Activated CD4-positive, alpha-beta T cell treated with anti-CD3 and anti-CD28 coated beads, Interleukin-2, amount 10 ng/mL, durations not matched to agents 24 days and 14 days (primary cell): ENCODE data around the gene PEMT. TPM values are rescaled to one million over a fixed set of nuclear protein-coding genes. Genes with fewer than 3 reads are reported as not detected.

Experiments
- DNase-seq: peaks from one replicate; pipeline ENCODE4 v3.0.0; 2022
- H3K27ac Mint-ChIP-seq: one replicate; pipeline ENCODE4 v1.8.0; 2022; ENCODE audit warnings: mild to moderate bottlenecking, mixed read lengths
- H3K27me3 Mint-ChIP-seq: one replicate; pipeline ENCODE4 v1.8.0; 2022; ENCODE audit warnings: mixed read lengths
- H3K36me3 Mint-ChIP-seq: one replicate; pipeline ENCODE4 v1.8.0; 2022; ENCODE audit warnings: low read depth, mild to moderate bottlenecking, mixed read lengths
- H3K4me1 Mint-ChIP-seq: one replicate; pipeline ENCODE4 v1.8.0; 2021; ENCODE audit warnings: mixed read lengths
- H3K4me3 Mint-ChIP-seq: one replicate; pipeline ENCODE4 v1.8.0; 2022; ENCODE audit warnings: mild to moderate bottlenecking, moderate library complexity, mixed read lengths
- H3K9me3 Mint-ChIP-seq: one replicate; pipeline ENCODE4 v1.8.0; 2021; ENCODE audit warnings: mixed read lengths
- intact Hi-C: fragments of 100-400 bp; cut with micrococcal nuclease; formaldehyde crosslinking; loops from one replicate; pipeline ENCODE4 v1.15.1; 2023
- total RNA-seq: library from RNA; stranded (reverse); gene quantifications from 2 replicates; pipeline ENCODE4 v1.2.3, GENCODE V29; 2022

PEMT gene
- total RNA-seq, 1 donor from 2014 or later = 45.5 TPM

DNA sequence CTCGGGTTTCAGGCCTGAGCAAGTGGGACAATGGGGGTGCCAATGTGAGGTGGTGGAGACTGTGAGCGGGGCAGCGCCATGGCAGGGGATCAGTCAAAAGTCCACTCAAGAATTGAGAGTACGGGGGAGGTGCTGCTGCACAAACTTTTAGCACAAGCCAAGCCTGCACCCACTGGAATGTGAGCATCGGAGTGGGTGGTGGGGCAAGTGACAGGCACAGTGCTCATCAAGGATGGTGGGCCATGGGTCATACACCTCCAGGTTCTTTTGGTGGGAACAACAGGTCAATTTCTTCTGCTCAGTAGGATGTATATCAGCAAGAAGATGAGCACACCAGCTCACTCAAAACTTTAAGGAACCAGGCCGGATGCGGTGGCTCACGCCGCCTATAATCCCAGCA is 32.4 kb upstream of the PEMT start:
- intact Hi-C loops = no loop called here
- no peak overlapping the region for H3K4me3 Mint-ChIP-seq
- no peaks in the 10 kb centered on the region for H3K36me3 Mint-ChIP-seq
- peaks cover 7% of the 10 kb centered on the region for H3K27me3 Mint-ChIP-seq
- no peaks in the 10 kb centered on the region for H3K9me3 Mint-ChIP-seq
- H3K27ac Mint-ChIP-seq = no peak overlapping the region
- peaks cover 8% of the 10 kb centered on the region for H3K4me1 Mint-ChIP-seq
- DNase-seq = no peak

DNA sequence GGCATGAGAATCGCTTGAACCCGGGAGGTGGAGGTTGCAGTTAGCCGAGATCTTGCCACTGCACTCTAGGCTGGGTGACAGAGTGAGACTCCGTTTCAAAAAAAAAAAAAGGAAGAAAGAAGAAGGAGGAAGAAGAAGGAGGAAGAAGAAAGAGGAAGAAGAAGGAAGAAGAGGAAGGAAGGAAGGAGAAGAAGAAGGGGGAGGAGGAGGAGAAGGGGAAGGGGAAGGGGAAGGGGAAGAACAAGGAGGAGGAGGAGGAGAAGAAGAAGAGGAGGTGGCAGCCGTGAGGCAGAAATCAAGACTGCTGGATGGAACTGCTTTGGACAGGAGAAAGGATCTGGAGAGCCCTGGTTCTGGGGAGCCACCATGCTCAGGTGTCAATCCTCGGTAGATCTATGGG is 29.7 kb upstream of the PEMT start:
- no peak overlapping the region for H3K4me3 Mint-ChIP-seq
- intact Hi-C loops = no loop called here
- no peaks in the 10 kb centered on the region for H3K36me3 Mint-ChIP-seq
- peaks cover 7% of the 10 kb centered on the region for H3K27me3 Mint-ChIP-seq
- no peaks in the 10 kb centered on the region for H3K9me3 Mint-ChIP-seq
- peaks cover 3% of the 10 kb centered on the region for H3K4me1 Mint-ChIP-seq
- no peak overlapping the region for H3K27ac Mint-ChIP-seq
- DNase-seq = no peak

DNA sequence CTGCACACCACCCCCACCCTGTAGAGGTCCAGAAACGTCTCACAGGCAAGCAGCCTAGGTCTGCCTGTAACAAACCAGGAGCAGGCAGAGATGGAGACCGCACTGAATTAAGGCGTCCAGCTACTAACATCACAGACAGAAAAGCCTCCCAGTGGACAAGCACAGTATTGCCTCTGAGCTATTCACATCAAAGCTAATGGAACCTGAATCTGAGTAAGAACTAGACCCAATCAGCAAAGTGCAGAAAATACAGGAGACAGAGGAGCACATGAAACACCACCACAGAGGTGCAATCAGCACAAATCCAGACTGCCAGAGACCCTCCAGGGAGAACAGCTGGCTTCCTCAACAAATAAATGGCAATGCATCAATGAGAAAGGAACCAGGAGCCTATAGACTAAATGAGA is 22.2 kb upstream of the PEMT start:
- intact Hi-C loops = loop anchor here (2.0 kb wide), 1 partner anchor 117 kb away; the partner anchor contains the start of gene RASD1
- DNase-seq = peak; percentile 84
- peaks cover 3% of the 10 kb centered on the region for H3K9me3 Mint-ChIP-seq
- peaks cover 2% of the 10 kb centered on the region for H3K4me1 Mint-ChIP-seq
- no peaks in the 10 kb centered on the region for H3K27me3 Mint-ChIP-seq
- H3K36me3 Mint-ChIP-seq = no peaks in the 10 kb centered on the region
- no peak overlapping the region for H3K4me3 Mint-ChIP-seq
- no peak overlapping the region for H3K27ac Mint-ChIP-seq

DNA sequence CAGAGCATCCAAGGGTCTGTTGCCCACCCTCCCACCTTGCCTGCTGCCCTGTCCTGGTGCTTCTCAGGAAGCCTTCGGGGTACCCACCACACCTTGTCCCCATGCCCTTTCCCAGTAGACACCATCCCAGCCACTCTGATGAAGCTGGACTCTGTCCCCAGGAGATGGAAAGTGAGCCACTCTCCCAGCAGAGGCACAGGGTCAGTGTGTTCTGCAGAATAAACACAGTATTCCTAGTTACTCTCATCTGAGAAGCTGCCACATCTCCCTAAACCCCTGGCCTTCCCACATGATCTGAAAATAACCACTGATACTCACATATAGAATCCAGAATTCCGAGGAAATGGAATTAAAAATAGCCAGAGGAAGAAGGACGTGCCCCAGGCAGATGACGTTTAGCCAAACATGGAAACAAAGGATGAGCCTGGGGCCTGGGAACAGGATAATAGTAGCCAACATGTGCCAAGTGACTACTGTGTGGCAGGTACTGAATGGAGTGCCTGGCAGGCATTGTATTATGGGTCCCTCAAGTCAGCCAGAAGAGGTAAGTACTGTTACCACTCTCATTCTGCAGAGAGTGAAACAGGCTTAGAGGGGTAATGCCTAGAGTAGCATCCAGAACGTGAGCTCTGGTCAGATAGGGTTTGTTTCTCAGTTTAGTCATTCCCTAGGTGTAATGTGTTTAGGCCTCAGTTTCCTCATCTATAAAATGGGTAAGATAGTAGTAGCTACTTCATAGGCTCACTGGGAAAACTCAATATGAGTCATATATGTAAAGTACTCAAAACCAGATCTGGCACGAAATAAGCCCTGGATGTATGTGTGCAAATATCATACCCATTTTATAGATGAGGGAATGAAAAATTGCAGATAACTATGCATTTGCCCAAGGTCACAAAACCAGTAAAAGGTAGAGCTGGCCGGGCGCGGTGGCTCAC is 20.8 kb upstream of the PEMT start:
- peaks cover 2% of the 10 kb centered on the region for H3K4me1 Mint-ChIP-seq
- no peaks in the 10 kb centered on the region for H3K36me3 Mint-ChIP-seq
- no peak overlapping the region for H3K4me3 Mint-ChIP-seq
- DNase-seq = no peak
- no peak overlapping the region for H3K27ac Mint-ChIP-seq
- H3K27me3 Mint-ChIP-seq = no peaks in the 10 kb centered on the region
- peaks cover 3% of the 10 kb centered on the region for H3K9me3 Mint-ChIP-seq
- intact Hi-C loops = loop anchor here (2.0 kb wide), 1 partner anchor 116 kb away; the partner anchor contains the start of gene RASD1

DNA sequence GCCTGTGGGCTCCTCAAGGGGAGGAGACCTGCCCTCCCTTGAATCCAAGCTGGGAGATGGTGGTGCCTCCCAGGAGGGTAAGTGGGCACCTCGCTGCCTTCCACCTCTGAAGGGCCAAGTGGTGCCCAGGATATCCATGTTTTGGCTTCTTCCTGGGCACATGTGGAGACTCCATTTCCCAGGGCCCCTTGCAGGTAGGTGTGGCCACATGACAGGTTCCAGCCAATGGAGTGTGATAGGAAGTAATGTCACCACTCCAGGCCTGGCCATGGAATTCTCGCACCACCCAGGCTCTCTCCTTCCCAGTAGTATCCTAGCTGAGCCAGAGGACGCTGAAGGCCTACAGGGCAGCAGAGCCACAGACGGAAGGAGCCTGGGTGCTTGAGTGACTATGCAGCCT is 17.6 kb upstream of the PEMT start:
- H3K4me1 Mint-ChIP-seq = peaks cover 2% of the 10 kb centered on the region
- no peaks in the 10 kb centered on the region for H3K27me3 Mint-ChIP-seq
- peaks cover 3% of the 10 kb centered on the region for H3K9me3 Mint-ChIP-seq
- H3K36me3 Mint-ChIP-seq = no peaks in the 10 kb centered on the region
- intact Hi-C loops = no loop called here
- H3K4me3 Mint-ChIP-seq = no peak overlapping the region
- no peak for DNase-seq
- H3K27ac Mint-ChIP-seq = no peak overlapping the region

DNA sequence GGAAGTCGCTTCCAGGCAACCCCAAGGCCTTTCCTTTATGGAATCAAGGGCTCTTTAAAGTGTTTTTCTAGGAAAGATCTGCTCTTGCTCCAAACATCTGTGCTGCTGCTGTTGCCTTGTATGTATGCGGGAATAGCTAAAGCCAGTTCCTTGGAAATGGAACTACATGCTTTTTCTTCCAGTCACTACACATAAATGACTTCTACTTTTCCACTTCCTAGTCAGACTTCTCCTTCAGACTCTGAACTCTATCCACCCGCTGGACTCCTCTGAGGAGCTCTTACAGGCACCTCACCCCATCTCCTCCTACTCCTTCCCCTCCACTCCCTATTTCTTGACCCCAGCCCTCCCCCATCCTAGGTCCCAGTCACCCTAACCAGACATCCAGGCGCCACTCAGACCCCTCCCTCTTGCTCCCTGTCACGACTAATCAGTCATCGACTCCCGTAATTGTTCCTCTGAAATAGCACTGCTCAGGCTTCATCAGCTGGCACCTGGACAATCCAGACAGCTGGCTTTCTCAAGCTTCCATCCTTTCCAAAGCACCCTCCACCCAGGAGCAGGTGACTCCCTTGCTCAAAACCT is 15.0 kb upstream of the PEMT start:
- Mint-ChIP-seq H3K27ac (no peak overlapping the region), H3K36me3 (no peaks in the 10 kb centered on the region), H3K4me3 (no peak overlapping the region), H3K4me1 (no peaks in the 10 kb centered on the region), H3K27me3 (no peaks in the 10 kb centered on the region), H3K9me3 (no peaks in the 10 kb centered on the region)
- intact Hi-C loops = no loop called here
- DNase-seq = no peak

DNA sequence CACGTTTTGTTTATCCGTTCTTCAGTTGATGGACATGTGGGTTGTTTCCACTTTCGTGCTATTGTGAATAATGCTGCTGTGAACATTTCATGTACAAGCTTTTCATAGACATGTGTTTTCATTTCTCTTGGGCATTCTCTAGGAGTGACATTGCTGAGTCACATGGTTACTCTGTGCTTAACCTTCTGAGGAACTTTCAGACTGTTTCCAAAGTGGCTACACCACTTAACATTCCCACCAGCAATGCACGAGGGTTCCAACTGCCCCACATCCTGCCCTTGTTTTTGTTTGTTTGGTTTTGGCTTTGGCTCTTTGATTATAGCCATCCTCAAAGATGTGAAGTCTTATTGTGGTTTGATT is 14.2 kb upstream of the PEMT start:
- intact Hi-C loops = no loop called here
- no peaks in the 10 kb centered on the region for H3K4me1 Mint-ChIP-seq
- no peak overlapping the region for H3K4me3 Mint-ChIP-seq
- H3K36me3 Mint-ChIP-seq = no peaks in the 10 kb centered on the region
- H3K27ac Mint-ChIP-seq = no peak overlapping the region
- no peaks in the 10 kb centered on the region for H3K27me3 Mint-ChIP-seq
- no peak for DNase-seq
- no peaks in the 10 kb centered on the region for H3K9me3 Mint-ChIP-seq

DNA sequence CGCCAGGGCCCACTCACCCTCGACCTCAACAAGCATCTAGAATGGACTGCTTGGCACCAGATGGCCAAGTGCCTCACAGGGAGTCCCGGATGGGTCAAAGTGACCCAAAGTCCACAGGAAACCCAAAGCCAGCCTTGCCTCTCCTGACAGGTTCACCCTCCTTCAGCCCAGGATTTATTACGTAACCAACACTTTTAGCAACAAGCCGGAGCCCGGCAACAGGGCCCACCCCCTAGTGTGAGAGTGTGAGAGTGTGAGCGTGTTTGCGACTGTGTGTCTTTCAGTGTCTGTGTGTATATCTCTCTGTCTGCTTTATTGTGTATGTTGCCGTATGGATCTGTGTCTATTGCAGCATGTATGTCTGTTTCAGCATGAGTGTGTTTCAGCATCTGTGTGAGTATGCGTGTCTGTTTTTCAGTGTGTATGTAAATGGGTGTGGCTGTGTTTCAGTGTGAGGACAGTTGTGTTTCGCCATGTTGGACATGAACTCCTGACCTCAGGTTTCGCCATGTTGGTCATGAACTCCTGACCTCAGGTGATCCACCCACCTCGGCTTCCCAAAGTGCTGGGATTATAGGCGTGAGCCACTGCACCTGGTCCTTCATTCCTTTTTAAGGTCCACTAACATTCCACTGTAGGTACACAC is 13.7 kb upstream of the PEMT start:
- H3K4me3 Mint-ChIP-seq = no peak overlapping the region
- H3K36me3 Mint-ChIP-seq = no peaks in the 10 kb centered on the region
- H3K9me3 Mint-ChIP-seq = no peaks in the 10 kb centered on the region
- DNase-seq = no peak
- H3K27ac Mint-ChIP-seq = no peak overlapping the region
- H3K4me1 Mint-ChIP-seq = no peaks in the 10 kb centered on the region
- intact Hi-C loops = no loop called here
- no peaks in the 10 kb centered on the region for H3K27me3 Mint-ChIP-seq

DNA sequence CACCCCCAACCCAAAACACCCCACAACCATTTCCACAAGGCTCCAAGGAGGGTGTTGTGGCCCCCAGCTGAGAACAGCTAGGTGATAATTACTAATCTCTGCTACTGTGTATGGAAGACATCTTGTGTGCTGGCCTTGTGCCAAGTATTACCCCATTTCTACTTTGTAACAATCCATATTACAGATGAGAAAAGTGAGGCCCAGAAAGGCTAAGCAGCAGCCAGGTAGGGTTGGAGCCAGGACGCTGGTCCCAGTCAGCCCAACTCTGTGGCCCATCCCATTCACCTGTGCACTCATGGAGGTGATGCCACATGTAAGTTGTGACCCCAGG is 12.4 kb upstream of the PEMT start:
- H3K36me3 Mint-ChIP-seq = no peaks in the 10 kb centered on the region
- no peak overlapping the region for H3K27ac Mint-ChIP-seq
- no peaks in the 10 kb centered on the region for H3K9me3 Mint-ChIP-seq
- no peaks in the 10 kb centered on the region for H3K27me3 Mint-ChIP-seq
- DNase-seq = no peak
- H3K4me1 Mint-ChIP-seq = no peaks in the 10 kb centered on the region
- no peak overlapping the region for H3K4me3 Mint-ChIP-seq
- intact Hi-C loops = no loop called here

DNA sequence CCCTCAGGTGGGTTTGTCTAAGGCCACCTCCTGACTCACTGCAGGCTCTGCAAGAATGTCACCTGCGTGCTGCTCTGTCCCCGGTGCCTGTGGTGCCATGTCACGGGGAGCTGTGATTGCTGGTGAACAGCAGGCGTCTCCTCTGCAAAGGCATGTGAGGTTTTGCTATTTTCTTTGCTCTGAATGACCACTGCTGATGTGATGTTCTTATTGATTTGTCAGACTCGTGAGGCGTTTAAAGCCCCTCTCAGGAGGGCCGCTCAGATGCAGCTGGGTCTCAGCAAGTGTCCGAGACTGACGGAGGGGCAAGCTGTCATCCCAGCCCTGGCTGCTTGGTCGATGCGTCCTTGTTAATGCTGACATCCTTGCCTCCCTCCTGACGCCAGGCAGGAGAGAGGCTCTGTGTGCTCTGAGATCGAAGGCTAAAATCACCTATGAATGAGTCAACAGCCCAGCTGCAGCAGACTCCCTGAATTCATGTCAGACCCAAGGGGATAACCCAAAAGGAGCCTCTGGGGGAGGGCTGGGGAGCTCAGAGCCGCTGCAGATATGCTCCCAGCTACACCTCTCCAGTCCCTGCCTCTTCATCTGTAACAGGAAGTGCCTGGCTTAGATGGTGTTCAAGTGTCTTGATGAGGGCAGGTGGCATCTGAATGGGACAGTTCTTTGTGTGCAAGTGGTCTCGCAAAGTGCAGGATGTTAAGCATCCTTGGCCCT is 11.8 kb upstream of the PEMT start:
- Mint-ChIP-seq H3K36me3 (no peaks in the 10 kb centered on the region), H3K27me3 (no peaks in the 10 kb centered on the region), H3K4me1 (no peaks in the 10 kb centered on the region), H3K27ac (no peak overlapping the region), H3K9me3 (no peaks in the 10 kb centered on the region), H3K4me3 (no peak overlapping the region)
- intact Hi-C loops = no loop called here
- DNase-seq = no peak

DNA sequence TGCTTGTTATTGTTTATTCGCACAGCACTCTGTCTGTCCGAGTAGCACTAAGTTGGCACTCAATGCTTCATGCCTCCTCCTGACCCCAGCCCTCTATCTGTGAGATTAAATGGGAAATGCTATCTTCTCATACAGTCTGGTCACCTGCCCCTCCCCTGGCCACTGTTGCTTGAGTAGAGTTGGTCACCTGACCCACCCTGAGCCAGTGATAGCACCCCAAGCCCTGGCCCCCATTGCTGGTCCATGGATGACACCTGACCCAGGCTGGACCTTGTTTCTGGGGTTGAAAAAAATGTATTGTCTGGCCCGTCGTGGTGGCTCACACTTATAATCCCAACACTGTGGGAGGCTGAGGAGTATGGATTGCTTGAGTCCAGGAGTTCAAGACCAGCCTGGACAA is 8.5 kb upstream of the PEMT start:
- no peaks in the 10 kb centered on the region for H3K36me3 Mint-ChIP-seq
- intact Hi-C loops = no loop called here

DNA sequence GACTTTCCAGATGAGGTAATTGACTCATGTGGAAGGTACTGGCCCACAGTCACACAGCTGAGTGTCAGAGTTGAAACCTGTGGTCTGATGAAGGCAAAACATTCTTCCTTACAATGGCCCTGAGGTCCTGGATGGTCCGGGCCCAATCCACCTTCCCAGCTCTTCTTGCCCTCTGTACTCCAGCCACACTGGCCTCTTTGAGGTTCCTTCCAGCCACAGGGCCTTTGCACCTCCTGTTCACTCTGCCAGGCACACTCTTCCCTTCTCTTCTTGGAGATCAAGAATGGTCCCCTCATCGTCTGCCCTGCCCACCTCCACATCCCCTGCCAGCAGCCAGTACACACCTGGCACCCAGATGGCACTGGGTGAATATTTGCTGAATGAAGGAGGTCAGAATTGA is 6.5 kb upstream of the PEMT start:
- intact Hi-C loops = no loop called here
- H3K27ac Mint-ChIP-seq = no peak overlapping the region
- H3K4me3 Mint-ChIP-seq = no peak overlapping the region
- H3K27me3 Mint-ChIP-seq = no peaks in the 10 kb centered on the region
- H3K36me3 Mint-ChIP-seq = no peaks in the 10 kb centered on the region
- H3K9me3 Mint-ChIP-seq = no peaks in the 10 kb centered on the region
- peaks cover 1% of the 10 kb centered on the region for H3K4me1 Mint-ChIP-seq
- no peak for DNase-seq

More for the DNA sequence above, 8.5 kb upstream of the PEMT start:
- H3K27ac Mint-ChIP-seq = no peak overlapping the region
- H3K4me3 Mint-ChIP-seq = no peak overlapping the region
- no peaks in the 10 kb centered on the region for H3K27me3 Mint-ChIP-seq
- H3K4me1 Mint-ChIP-seq = no peaks in the 10 kb centered on the region
- no peaks in the 10 kb centered on the region for H3K9me3 Mint-ChIP-seq
- DNase-seq = no peak

DNA sequence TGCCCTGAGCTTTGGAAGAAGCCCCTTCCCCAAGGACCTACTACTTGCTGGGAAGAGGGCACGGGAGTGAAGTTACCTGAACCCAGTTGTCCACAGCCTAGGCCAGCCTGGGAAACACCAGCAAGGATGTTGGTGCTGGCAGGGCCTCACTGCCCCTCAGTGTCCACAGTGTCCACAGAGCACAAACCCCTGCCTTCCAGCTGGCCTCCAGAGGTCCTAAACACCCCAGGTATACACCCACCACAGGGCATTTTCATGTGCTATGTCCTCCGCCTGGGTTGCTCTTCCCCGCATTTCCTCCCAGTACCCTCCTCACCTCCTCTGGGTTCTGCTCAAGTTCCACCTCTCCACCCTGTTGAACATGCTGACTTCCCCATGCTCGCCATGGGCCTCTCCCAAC is 4.2 kb upstream of the PEMT start:
- H3K4me3 Mint-ChIP-seq = no peak overlapping the region
- H3K27ac Mint-ChIP-seq = no peak overlapping the region
- intact Hi-C loops = no loop called here
- no peak for DNase-seq
- H3K9me3 Mint-ChIP-seq = no peaks in the 10 kb centered on the region
- no peaks in the 10 kb centered on the region for H3K27me3 Mint-ChIP-seq
- peaks cover 11% of the 10 kb centered on the region for H3K4me1 Mint-ChIP-seq
- H3K36me3 Mint-ChIP-seq = peaks cover 4% of the 10 kb centered on the region

DNA sequence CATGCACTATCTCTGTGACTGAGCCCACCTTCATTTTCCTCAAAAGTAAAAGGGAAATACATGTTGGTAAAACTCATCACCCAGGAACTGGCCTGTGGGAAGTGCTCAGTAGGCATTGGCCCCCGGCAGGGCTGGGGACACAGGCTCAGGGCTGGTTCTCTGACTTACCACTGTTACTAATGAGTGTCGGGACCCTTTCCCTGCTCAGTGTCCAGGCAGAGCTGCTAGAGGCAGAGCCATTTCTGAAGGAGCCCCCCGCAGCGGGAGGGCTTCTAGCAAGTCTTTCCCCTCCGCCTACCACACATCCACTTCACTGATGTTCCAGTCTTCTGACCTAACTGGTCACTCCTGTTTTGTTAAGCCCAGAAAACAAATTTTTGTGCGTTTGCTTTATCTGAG is 1.7 kb upstream of the PEMT start:
- no peaks in the 10 kb centered on the region for H3K27me3 Mint-ChIP-seq
- no peak overlapping the region for H3K27ac Mint-ChIP-seq
- peak overlapping the region; percentile 92 for H3K4me3 Mint-ChIP-seq
- peaks cover 4% of the 10 kb centered on the region for H3K36me3 Mint-ChIP-seq
- intact Hi-C loops = loop anchor here (5.0 kb wide), 2 partner anchors 96 to 159 kb away; partner anchors contain the start of gene RASD1
- H3K4me1 Mint-ChIP-seq = peaks cover 18% of the 10 kb centered on the region
- no peaks in the 10 kb centered on the region for H3K9me3 Mint-ChIP-seq
- no peak for DNase-seq
